Measurements from ENCODE around the gene CDC34. TPM values are rescaled to one million over a fixed set of nuclear protein-coding genes. Genes with fewer than 3 reads are reported as not detected.

The CDC34 gene
- total RNA-seq, 1 experiment from 2014 or later = 87.4 TPM

- Histone ChIP-seq H3K79me2 (ENCODE audit: insufficient read depth, low read length) (peaks cover 56% of the 10 kb centered on the region), H3K9me2 (ENCODE audit: insufficient read depth) (no peaks in the 10 kb centered on the region), H4K20me1 (ENCODE audit: insufficient read depth) (no peaks in the 10 kb centered on the region), H3K27ac (ENCODE audit: low read depth, low read length) (no peak overlapping the region), H3K9ac (ENCODE audit: low read length) (no peak overlapping the region), H2AFZ (ENCODE audit: low read depth, low read length, poor library complexity, severe bottlenecking) (no peak overlapping the region), H3K4me3 (replicated peaks in 1 of 2; ENCODE audit: low read depth in 1 of 2, low read length in 2 of 2) (no peak overlapping the region), H3K9me3 (ENCODE audit: control insufficient read depth in 1 of 2, insufficient read depth in 1 of 2, low read depth in 1 of 2, low read length in 2 of 2) (no peaks in the 10 kb centered on the region), H3K27me3 (ENCODE audit: insufficient read depth, low read length) (no peaks in the 10 kb centered on the region), H3K4me2 (ENCODE audit: low read length) (no peak overlapping the region), H3K36me3 (ENCODE audit: control insufficient read depth in 1 of 2, insufficient read depth in 2 of 2, low read length in 2 of 2) (peaks cover 19 to 43% of the 10 kb centered on the region in 2 experiments), H3K4me1 (ENCODE audit: control insufficient read depth in 1 of 2, insufficient read depth in 2 of 2, low read length in 2 of 2) (peaks cover 0 to 2% of the 10 kb centered on the region in 2 experiments; a peak in 2 of 4 replicates)
- DNase-seq (ENCODE audit: low read depth, low spot score) (no peak), ATAC-seq (no peak)
- ChIA-PET CTCF (no interaction called here), RAD21 (ENCODE audit: low non-redundant PET in 1 of 2, low total read pairs in 2 of 2, uncharacterized antibody in 2 of 2, unreplicated experiment in 2 of 2) (no interaction called here), POLR2A (no interaction called here)
- no peak for TF ChIP-seq REST (IDR thresholded peaks at IDR 0.05; ENCODE audit: low read depth)
- TF ChIP-seq FOSL1 (IDR thresholded peaks at IDR 0.05; ENCODE audit: low read depth) = no peak
- no peak for TF ChIP-seq EGR1 (IDR thresholded peaks at IDR 0.05; ENCODE audit: low read depth)
- TF ChIP-seq ZBTB33 (IDR thresholded peaks at IDR 0.05; ENCODE audit: extremely low read depth, insufficient replicate concordance, low read length) = no peak
- TF ChIP-seq SRF (IDR thresholded peaks at IDR 0.05; ENCODE audit: low read depth) = no peak
- no peak for TF ChIP-seq MAX (IDR thresholded peaks at IDR 0.05)
- intact Hi-C loops (cut with micrococcal nuclease) = no loop called here
- no TSS peak for BruUV-seq (replicated peaks)
Measured at GRCh38 chr19:580274-580835, 48.8 kb downstream of the CDC34 start.
